ENCODE results near the gene KLF3. TPM values are rescaled to one million over a fixed set of nuclear protein-coding genes. Genes with fewer than 3 reads are reported as not detected.

The KLF3 gene
- total and polyA plus RNA-seq, 2 experiments from 2014 or later = 15.0 to 16.5 TPM

GRCh38 chr4:38656111-38656510 is 7.9 kb upstream of the KLF3 start (continued):
- TF ChIP-seq ZNF462 (CRISPR knock-in tag; IDR thresholded peaks at IDR 0.05) = no peak
- TF ChIP-seq EZH2phosphoT487 (IDR thresholded peaks at IDR 0.05; ENCODE audit: unreplicated experiment) = no peak
- no peak for TF ChIP-seq ZNF331 (CRISPR knock-in tag; IDR thresholded peaks at IDR 0.05; ENCODE audit: low read depth)
- TF ChIP-seq STAT1 (IDR thresholded peaks at IDR 0.05; ENCODE audit: unreplicated experiment) = no peak
- no peak for TF ChIP-seq EZH2 (IDR thresholded peaks at IDR 0.05; ENCODE audit: low read depth, unreplicated experiment)
- no peak for TF ChIP-seq NANOG (IDR thresholded peaks at IDR 0.05; ENCODE audit: borderline replicate concordance)

- Histone ChIP-seq H3K4me2 (no peak overlapping the region), H3K4me3 (no peak overlapping the region), H4K20me1 (replicated peaks; ENCODE audit: insufficient read depth) (no peaks in the 10 kb centered on the region), H3K27ac (ENCODE audit: low read depth) (no peak overlapping the region), H3K9me2 (ENCODE audit: insufficient read depth) (no peaks in the 10 kb centered on the region), H2AFZ (no peak overlapping the region), H3K4me1 (ENCODE audit: insufficient read depth) (no peaks in the 10 kb centered on the region), H3K79me2 (replicated peaks; ENCODE audit: insufficient read depth) (no peaks in the 10 kb centered on the region), H3F3A (replicated peaks; ENCODE audit: low read depth) (no peaks in the 10 kb centered on the region), H3K27me3 (ENCODE audit: insufficient read depth) (peaks cover 25% of the 10 kb centered on the region), H3K36me3 (ENCODE audit: insufficient read depth) (no peaks in the 10 kb centered on the region)
- no peaks in the 10 kb centered on the region for H3K9me3 Mint-ChIP-seq
- H3K27me3 Mint-ChIP-seq (ENCODE audit: insufficient read depth, low read depth, poor library complexity) = peaks cover 24% of the 10 kb centered on the region
- peaks cover 6% of the 10 kb centered on the region; the same call in 2 of the 3 replicates for H3K36me3 Mint-ChIP-seq (ENCODE audit: low read depth)
- H3K4me1 Mint-ChIP-seq = peaks cover 12% of the 10 kb centered on the region
- H3K4me3 Mint-ChIP-seq = no peak overlapping the region
- ATAC-seq (no peak), DNase-seq (ENCODE audit: low spot score) (no peak)
- no peak overlapping the region for H3K27ac Mint-ChIP-seq
- TF ChIP-seq ZNF114 (CRISPR knock-in tag; IDR thresholded peaks at IDR 0.05) (no peak), EZH2 (IDR thresholded peaks at IDR 0.05; ENCODE audit: low read depth, unreplicated experiment) (no peak), STAT1 (IDR thresholded peaks at IDR 0.05; ENCODE audit: unreplicated experiment) (no peak), NANOG (IDR thresholded peaks at IDR 0.05; ENCODE audit: borderline replicate concordance) (no peak), EZH2phosphoT487 (IDR thresholded peaks at IDR 0.05; ENCODE audit: unreplicated experiment) (no peak), REST (IDR thresholded peaks at IDR 0.05; ENCODE audit: unreplicated experiment) (no peak), CTCF (conservative IDR thresholded peaks at IDR 0.05; ENCODE audit: low read depth in 2 of 2) (no peak), JUNB (IDR thresholded peaks at IDR 0.05; ENCODE audit: unreplicated experiment) (no peak), POLR2AphosphoS5 (IDR thresholded peaks at IDR 0.05; ENCODE audit: low read depth) (no peak), ZNF331 (CRISPR knock-in tag; IDR thresholded peaks at IDR 0.05; ENCODE audit: low read depth) (no peak), ETS1 (IDR thresholded peaks at IDR 0.05) (no peak)
Measured at GRCh38 chr4:38659346-38659745, 4.7 kb upstream of the KLF3 start.
